Calu3 (cell line): ENCODE data around the gene REPS2. TPM values are rescaled to one million over a fixed set of nuclear protein-coding genes. Genes with fewer than 3 reads are reported as not detected.

Source experiments
- BruUV-seq: library from RNA; stranded (reverse); fragments of 400-500 nt; replicated peaks from 2 replicates; lab custom pipeline; 2021; lab: Mats Ljungman, UMichigan
- CTCF ChIA-PET: fragments of 300-600 bp; sonication (Branson Sonifier 250); formaldehyde crosslinking; loops from one replicate; lab custom pipeline; 2022; ENCODE audit warnings: antibody characterized with exemption; lab: Charles Lee
- DNase-seq: peaks from one replicate; pipeline ENCODE4 v3.0.0; 2022
- H3K27ac Mint-ChIP-seq: one replicate; pipeline ENCODE4 v1.8.0; 2022; ENCODE audit warnings: mixed read lengths; ENCODE audit not compliant: unreplicated experiment
- H3K27me3 Mint-ChIP-seq: one replicate; pipeline ENCODE4 v1.8.0; 2022; ENCODE audit warnings: mixed read lengths; ENCODE audit not compliant: unreplicated experiment
- H3K36me3 Mint-ChIP-seq: one replicate; pipeline ENCODE4 v1.8.0; 2022; ENCODE audit warnings: mild to moderate bottlenecking, moderate library complexity, mixed read lengths; ENCODE audit not compliant: insufficient read depth, unreplicated experiment
- H3K4me1 Mint-ChIP-seq: one replicate; pipeline ENCODE4 v1.8.0; 2022; ENCODE audit warnings: mild to moderate bottlenecking, low read depth, mixed read lengths; ENCODE audit not compliant: unreplicated experiment
- H3K4me3 Mint-ChIP-seq: one replicate; pipeline ENCODE4 v1.8.0; 2022; ENCODE audit warnings: mild to moderate bottlenecking, low read depth, moderate library complexity, mixed read lengths; ENCODE audit not compliant: unreplicated experiment
- H3K9me3 Mint-ChIP-seq: one replicate; pipeline ENCODE4 v1.8.0; 2022; ENCODE audit warnings: low read depth, mixed read lengths; ENCODE audit not compliant: unreplicated experiment
- intact Hi-C: fragments of 100-400 bp; cut with micrococcal nuclease; formaldehyde crosslinking; loops from one replicate; pipeline ENCODE4 v1.10.0; 2022; ENCODE audit not compliant: unreplicated experiment
- total RNA-seq: library from RNA; stranded (reverse); gene quantifications from 2 replicates; pipeline ENCODE4 v1.2.3, GENCODE V29; 2022
- TF ChIP-seq, protein P1 (sequence below): fragments of 200-600 bp; IDR thresholded peaks from one replicate; pipeline ENCODE4 v1.8.0; 2022; ENCODE audit warnings: antibody characterized with exemption; ENCODE audit not compliant: unreplicated experiment

Gene REPS2
- total RNA-seq, 1 experiment from 2014 or later: 14.5 TPM

DNA sequence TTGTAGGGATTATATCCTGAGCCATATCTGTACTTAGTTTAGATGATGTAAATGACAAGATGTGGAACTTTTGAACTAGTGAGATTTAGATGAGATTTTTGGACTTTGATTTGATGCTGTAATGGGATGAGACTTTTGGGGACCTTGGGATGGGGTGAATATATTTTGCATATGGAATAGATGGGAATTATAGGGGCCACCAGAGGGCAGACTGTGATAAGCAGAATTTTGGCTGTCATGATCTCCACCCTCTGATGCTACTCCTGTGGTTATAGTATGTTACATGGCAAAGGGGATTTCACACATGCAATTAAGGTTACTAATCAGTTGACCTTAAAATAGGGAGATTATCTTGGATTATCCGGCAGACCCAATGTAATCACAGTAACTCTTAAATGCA is 214.5 kb downstream of the REPS2 start:
- TF ChIP-seq, protein P1, sequence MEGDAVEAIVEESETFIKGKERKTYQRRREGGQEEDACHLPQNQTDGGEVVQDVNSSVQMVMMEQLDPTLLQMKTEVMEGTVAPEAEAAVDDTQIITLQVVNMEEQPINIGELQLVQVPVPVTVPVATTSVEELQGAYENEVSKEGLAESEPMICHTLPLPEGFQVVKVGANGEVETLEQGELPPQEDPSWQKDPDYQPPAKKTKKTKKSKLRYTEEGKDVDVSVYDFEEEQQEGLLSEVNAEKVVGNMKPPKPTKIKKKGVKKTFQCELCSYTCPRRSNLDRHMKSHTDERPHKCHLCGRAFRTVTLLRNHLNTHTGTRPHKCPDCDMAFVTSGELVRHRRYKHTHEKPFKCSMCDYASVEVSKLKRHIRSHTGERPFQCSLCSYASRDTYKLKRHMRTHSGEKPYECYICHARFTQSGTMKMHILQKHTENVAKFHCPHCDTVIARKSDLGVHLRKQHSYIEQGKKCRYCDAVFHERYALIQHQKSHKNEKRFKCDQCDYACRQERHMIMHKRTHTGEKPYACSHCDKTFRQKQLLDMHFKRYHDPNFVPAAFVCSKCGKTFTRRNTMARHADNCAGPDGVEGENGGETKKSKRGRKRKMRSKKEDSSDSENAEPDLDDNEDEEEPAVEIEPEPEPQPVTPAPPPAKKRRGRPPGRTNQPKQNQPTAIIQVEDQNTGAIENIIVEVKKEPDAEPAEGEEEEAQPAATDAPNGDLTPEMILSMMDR: no peak
- H3K4me1 Mint-ChIP-seq: no peaks in the 10 kb centered on the region
- BruUV-seq: no TSS peak
- no peaks in the 10 kb centered on the region for H3K27me3 Mint-ChIP-seq
- no peak overlapping the region for H3K27ac Mint-ChIP-seq
- no peaks in the 10 kb centered on the region for H3K36me3 Mint-ChIP-seq
- DNase-seq: no peak
- peaks cover 7% of the 10 kb centered on the region for H3K9me3 Mint-ChIP-seq
- H3K4me3 Mint-ChIP-seq: no peak overlapping the region
- CTCF ChIA-PET: no interaction called here
- intact Hi-C loops: no loop called here

DNA sequence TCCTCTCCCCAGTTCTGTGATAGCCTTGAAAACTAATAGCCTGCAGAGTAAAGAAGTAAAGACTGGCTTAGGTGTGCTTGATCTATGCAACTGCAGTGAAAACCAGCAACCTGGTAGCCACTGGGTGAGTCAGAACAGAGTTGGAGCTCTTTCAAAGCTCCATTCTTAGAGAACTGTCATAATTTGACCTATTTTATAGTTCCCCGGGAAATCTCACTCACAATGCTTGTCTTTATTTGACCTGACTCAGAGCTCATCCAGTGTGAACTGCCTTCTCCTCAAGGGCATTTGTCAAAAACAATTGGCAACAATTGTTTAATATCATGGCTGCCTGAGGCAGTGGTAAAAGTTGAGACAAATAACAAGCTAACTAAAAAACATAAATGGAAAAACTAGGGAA is 215.5 kb downstream of the REPS2 start:
- no TSS peak for BruUV-seq
- H3K27me3 Mint-ChIP-seq: peaks cover 3% of the 10 kb centered on the region
- DNase-seq: no peak
- TF ChIP-seq, protein P1: no peak
- no peaks in the 10 kb centered on the region for H3K36me3 Mint-ChIP-seq
- CTCF ChIA-PET: no interaction called here
- no peak overlapping the region for H3K4me3 Mint-ChIP-seq
- no peak overlapping the region for H3K27ac Mint-ChIP-seq
- intact Hi-C loops: no loop called here
- peaks cover 7% of the 10 kb centered on the region for H3K9me3 Mint-ChIP-seq
- no peaks in the 10 kb centered on the region for H3K4me1 Mint-ChIP-seq

DNA sequence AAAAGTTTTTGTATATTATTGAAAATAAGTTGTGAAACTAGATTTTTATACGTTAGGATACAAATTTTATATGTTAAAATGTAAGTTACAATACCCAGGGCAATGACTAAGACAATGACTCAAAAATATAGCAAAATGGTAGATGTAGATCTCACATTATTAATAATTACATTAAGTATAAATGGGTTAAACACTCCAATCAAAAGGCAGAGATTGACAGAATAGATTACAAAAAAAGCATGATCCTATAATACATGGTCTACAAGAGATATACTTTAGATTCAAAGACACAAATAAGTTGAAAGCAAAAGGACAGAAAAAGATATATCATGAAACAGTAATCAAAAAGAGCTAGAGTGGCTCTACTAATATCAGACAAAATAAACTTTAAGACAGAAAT is 217.6 kb downstream of the REPS2 start:
- intact Hi-C loops: no loop called here
- H3K27ac Mint-ChIP-seq: no peak overlapping the region
- CTCF ChIA-PET: no interaction called here
- peaks cover 7% of the 10 kb centered on the region for H3K9me3 Mint-ChIP-seq
- no peak overlapping the region for H3K4me3 Mint-ChIP-seq
- H3K4me1 Mint-ChIP-seq: no peaks in the 10 kb centered on the region
- H3K27me3 Mint-ChIP-seq: peaks cover 24% of the 10 kb centered on the region
- BruUV-seq: no TSS peak
- no peaks in the 10 kb centered on the region for H3K36me3 Mint-ChIP-seq
- DNase-seq: no peak
- TF ChIP-seq, protein P1: no peak

DNA sequence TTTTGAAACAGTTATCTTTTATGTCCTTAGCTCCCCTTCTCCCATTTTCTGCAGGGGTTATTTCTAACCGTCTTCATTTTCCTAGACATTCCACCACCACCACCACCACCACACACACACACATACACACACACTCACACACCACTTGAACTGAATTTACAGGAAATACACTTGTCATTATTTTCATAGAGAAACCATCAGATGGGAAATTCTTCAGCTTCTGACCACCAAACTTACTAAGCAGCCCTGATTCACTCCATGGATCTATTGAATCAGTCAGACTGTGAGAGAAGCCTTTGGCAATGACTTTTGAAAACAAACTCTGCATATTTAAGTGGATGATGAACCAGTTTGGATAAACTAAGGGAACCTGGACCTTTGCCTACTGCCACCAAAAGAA is 218.5 kb downstream of the REPS2 start:
- Mint-ChIP-seq H3K36me3 (no peaks in the 10 kb centered on the region), H3K9me3 (peaks cover 7% of the 10 kb centered on the region), H3K27ac (no peak overlapping the region), H3K27me3 (peaks cover 31% of the 10 kb centered on the region), H3K4me1 (no peaks in the 10 kb centered on the region), H3K4me3 (no peak overlapping the region)
- TF ChIP-seq, protein P1: no peak
- CTCF ChIA-PET: no interaction called here
- BruUV-seq: no TSS peak
- DNase-seq: no peak
- intact Hi-C loops: no loop called here

DNA sequence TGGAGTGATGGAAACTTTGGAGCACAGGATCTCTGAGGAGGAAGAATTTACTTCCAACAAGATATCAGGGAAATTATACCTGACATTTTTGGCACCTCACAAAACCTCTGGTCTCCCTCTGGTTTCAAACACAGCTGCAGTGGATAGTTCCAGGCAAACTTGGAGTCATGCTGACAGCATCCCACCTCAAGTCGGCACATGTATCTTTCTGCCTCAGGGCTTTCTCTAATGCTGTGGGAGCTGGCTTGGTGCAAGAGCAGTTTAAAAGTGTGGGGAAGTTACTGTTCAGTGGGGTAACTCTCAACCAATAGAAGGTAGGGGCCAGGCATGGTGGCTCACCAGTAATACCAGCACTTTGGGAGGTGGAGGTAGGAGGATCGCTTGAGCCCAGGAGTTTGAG is 221.5 kb downstream of the REPS2 start:
- BruUV-seq: no TSS peak
- intact Hi-C loops: no loop called here
- no peak for DNase-seq
- H3K4me3 Mint-ChIP-seq: no peak overlapping the region
- TF ChIP-seq, protein P1: no peak
- H3K27me3 Mint-ChIP-seq: peaks cover 31% of the 10 kb centered on the region
- peaks cover 3% of the 10 kb centered on the region for H3K9me3 Mint-ChIP-seq
- no peak overlapping the region for H3K27ac Mint-ChIP-seq
- no peaks in the 10 kb centered on the region for H3K4me1 Mint-ChIP-seq
- H3K36me3 Mint-ChIP-seq: no peaks in the 10 kb centered on the region
- CTCF ChIA-PET: no interaction called here
